Sciatic nerve (tissue), 2 donors: Measurements from ENCODE around the gene MISP3. TPM values are rescaled to one million over a fixed set of nuclear protein-coding genes. Genes with fewer than 3 reads are reported as not detected.
"Not testable (repeated sequence)": the region's sequence is repeated elsewhere in the genome, so short reads cannot be mapped to it uniquely, and the experiment has no call there.

Experiments used
- ATAC-seq: fragments of 200-7000 bp; cut with Tn5 transposase; one replicate; pipeline ENCODE4 v1.9.1; 2020; ENCODE audit warnings: mild to moderate bottlenecking, moderate library complexity
- DNase-seq: peaks from one replicate; pipeline ENCODE4 v3.0.0-alpha.2; 2020; ENCODE audit warnings: low spot score
- intact Hi-C: fragments of 100-400 bp; cut with DNase I; formaldehyde crosslinking; loops from one replicate; pipeline ENCODE4 v1.14.2; 2022
- total RNA-seq: library from RNA; stranded (reverse); fragmentation: NEBNext Ultra II Directional; extraction: Animal tissue kit (Norgen Biotek cat#: 25700); gene quantifications from one replicate; pipeline ENCODE4 v1.2.1, GENCODE V29; 2021
- donor health status: DM: no; HTN: no; CAD: no.
- donor health status: DM: no; HTN: no; CAD: no.

Gene MISP3
- 5.6 TPM for total RNA-seq

GRCh38 chr19:14072535-14073260 is at the start of gene MISP3:
TSS of gene MISP3 (plus strand) at chr19:14072786. CDS start at chr19:14073310, 524 bp downstream.
- intact Hi-C loops, result no loop called here
- peak; percentile 68 for DNase-seq
- ATAC-seq, result peak; percentile 3

GRCh38 chr19:14023404-14024235 is 49.0 kb upstream of the MISP3 start:
- intact Hi-C loops, result no loop called here
- ATAC-seq, result peak; percentile 60

GRCh38 chr19:14026652-14027192 is 45.9 kb upstream of the MISP3 start:
- ATAC-seq, intact Hi-C loops, DNase-seq: not testable (repeated sequence)

More at GRCh38 chr19:14023404-14024235, 49.0 kb upstream of the MISP3 start:
- DNase-seq, result no peak

- ATAC-seq, result no peak
- no peak for DNase-seq
- intact Hi-C loops, result no loop called here
Observed at GRCh38 chr19:14027856-14028450, 44.6 kb upstream of the MISP3 start, which contains the start of gene RLN3. TSS of gene RLN3 (plus strand) at chr19:14028148. CDS start at chr19:14028205, 57 bp downstream.

- intact Hi-C loops, result no loop called here
- no peak for ATAC-seq
- DNase-seq, result no peak
Observed at GRCh38 chr19:14028901-14029300, 43.7 kb upstream of the MISP3 start.

- intact Hi-C loops, result no loop called here
- ATAC-seq (peak; percentile 13), DNase-seq (no peak)
Observed at GRCh38 chr19:14030997-14031718, 41.4 kb upstream of the MISP3 start.

GRCh38 chr19:14031719-14032480 is 40.7 kb upstream of the MISP3 start, which contains the start of gene IL27RA:
TSS of gene IL27RA (plus strand) at chr19:14031762. CDS start at chr19:14031873, 111 bp downstream.
- intact Hi-C loops, result no loop called here
- DNase-seq (peak; percentile 70), ATAC-seq (peak; percentile 86)

- ATAC-seq (no peak), DNase-seq (no peak)
- intact Hi-C loops, result no loop called here
Observed at GRCh38 chr19:14033946-14034345, 38.6 kb upstream of the MISP3 start.

GRCh38 chr19:14035159-14035558 is 37.4 kb upstream of the MISP3 start:
- intact Hi-C loops, DNase-seq, ATAC-seq: not testable (repeated sequence)

- intact Hi-C loops, result no loop called here
- DNase-seq (no peak), ATAC-seq (no peak)
Observed at GRCh38 chr19:14035706-14036105, 36.9 kb upstream of the MISP3 start.

GRCh38 chr19:14039181-14039580 is 33.4 kb upstream of the MISP3 start:
- DNase-seq (no peak), ATAC-seq (no peak)
- intact Hi-C loops, result no loop called here

- intact Hi-C loops, result not testable (repeated sequence)
- DNase-seq (peak; percentile 63), ATAC-seq (peak; percentile 82)
Observed at GRCh38 chr19:14042659-14043608, 29.7 kb upstream of the MISP3 start.

GRCh38 chr19:14047866-14048265 is 24.7 kb upstream of the MISP3 start:
- intact Hi-C loops, ATAC-seq, DNase-seq: not testable (repeated sequence)

- peak; percentile 49 for ATAC-seq
- peak; percentile 67 for DNase-seq
- intact Hi-C loops, result no loop called here
Observed at GRCh38 chr19:14048443-14049153, 24.0 kb upstream of the MISP3 start.

GRCh38 chr19:14050512-14050911 is 22.1 kb upstream of the MISP3 start:
- ATAC-seq (no peak), DNase-seq (no peak)
- intact Hi-C loops, result no loop called here

- ATAC-seq, DNase-seq, intact Hi-C loops: not testable (repeated sequence)
Observed at GRCh38 chr19:14050961-14051360, 21.6 kb upstream of the MISP3 start.
